K562 (cell line): Measurements from ENCODE around the gene PLEKHG4B. TPM values are rescaled to one million over a fixed set of nuclear protein-coding genes. Genes with fewer than 3 reads are reported as not detected.

Experiments used
- ATAC-seq: fragments of 200-7000 bp; cut with Tn5 transposase; 3 replicates; pipeline ENCODE4 v1.9.1; 2020; ENCODE audit warnings: moderate library complexity
- BruUV-seq: library from RNA; stranded (reverse); fragments of 400-500 nt; replicated peaks from 2 replicates; lab custom pipeline; 2021; lab: Mats Ljungman, UMichigan
- CTCF ChIA-PET: fragments of 300-600 bp; formaldehyde crosslinking; extraction: SDS; loops from one replicate; lab custom pipeline; 2021; ENCODE audit warnings: low intra/inter-chr PET ratio; lab: Yijun Ruan, JAX
- POLR2A ChIA-PET: fragments of 300-600, 350-650 bp; sonication (Branson Sonifier 250); formaldehyde crosslinking; extraction: SDS; loops from one replicate; lab custom pipeline; 2021; ENCODE audit warnings: antibody characterized with exemption, inconsistent platforms; lab: Yijun Ruan, JAX
- DNase-seq, 4 experiments: peaks; one replicate each; pipeline versions ENCODE4 v3.0.0 to v3.0.0-alpha.2; 2011 to 2018; ENCODE audit warnings: low spot score in 3 of 4, mixed read lengths in 3 of 4; ENCODE audit errors: extremely low read depth in 1 of 4
- FAIRE-seq: peaks from 2 replicates; lab custom pipeline; 2011; peaks lifted over from hg19 to GRCh38; lab: Jason Lieb, UNC
- H2AFZ ChIP-seq: 2 replicates; pipeline ENCODE4 v1.6.0; 2011; ENCODE audit warnings: low read depth, low read length, control low read depth, inconsistent platforms
- H3K27ac ChIP-seq: fragments of 200-600 bp; 3 replicates; pipeline ENCODE4 v1.8.0; 2011; ENCODE audit warnings: low read depth, mild to moderate bottlenecking, control low read depth, inconsistent platforms, low read length, moderate library complexity, mixed read lengths; ENCODE audit errors: extremely low read depth
- H3K27me3 ChIP-seq, 2 experiments: fragments of 300-600 bp in 1 of 2; 2 replicates in 1 of 2; 3 replicates in 1 of 2; pipeline versions ENCODE4 v1.6.0 to v1.8.0; 2011; ENCODE audit warnings: inconsistent platforms in 2 of 2, low read length in 2 of 2, mild to moderate bottlenecking in 1 of 2, mixed read lengths in 1 of 2, moderate library complexity in 1 of 2; ENCODE audit not compliant: control insufficient read depth in 2 of 2, insufficient read depth in 2 of 2
- H3K36me3 ChIP-seq: fragments of 300-600 bp; 3 replicates; pipeline ENCODE4 v1.8.0; 2011; ENCODE audit warnings: mild to moderate bottlenecking, low read length, inconsistent platforms; ENCODE audit not compliant: control insufficient read depth, insufficient read depth
- H3K4me1 ChIP-seq, 2 experiments: fragments of 200-600 bp in 1 of 2; replicated peaks in 1 of 2; 2 replicates in 1 of 2; 3 replicates in 1 of 2; pipeline versions ENCODE4 v1.5.1 to v1.8.0; 2011; ENCODE audit warnings: inconsistent platforms in 2 of 2, low read length in 2 of 2, mild to moderate bottlenecking in 1 of 2, mixed read lengths in 1 of 2, moderate library complexity in 1 of 2; ENCODE audit not compliant: control insufficient read depth in 2 of 2, insufficient read depth in 2 of 2
- H3K4me2 ChIP-seq: 2 replicates; pipeline ENCODE4 v1.6.1; 2011; ENCODE audit warnings: low read length, control low read depth, inconsistent platforms, mixed read lengths; ENCODE audit not compliant: insufficient read depth
- H3K4me3 ChIP-seq: fragments of 200-600 bp; sonication (generic), shearing (Covaris generic); 2 replicates; pipeline ENCODE4 v1.5.1; 2016; ENCODE audit warnings: control low read depth, inconsistent platforms
- H3K79me2 ChIP-seq: fragments of 200-600 bp; 3 replicates; pipeline ENCODE4 v1.8.0; 2011; ENCODE audit warnings: low read length, inconsistent platforms; ENCODE audit not compliant: control insufficient read depth, insufficient read depth
- H3K9ac ChIP-seq, 2 experiments: 2 replicates each; pipeline versions ENCODE4 v1.6.0 to v1.6.1; 2011; ENCODE audit warnings: low read depth in 2 of 2, low read length in 2 of 2, control low read depth in 1 of 2, inconsistent platforms in 1 of 2, mild to moderate bottlenecking in 1 of 2, mixed read lengths in 1 of 2; ENCODE audit not compliant: insufficient read depth in 1 of 2
- H3K9me1 ChIP-seq: one replicate; pipeline ENCODE4 v1.6.0; 2011; ENCODE audit warnings: inconsistent platforms, mild to moderate bottlenecking, low read length, moderate library complexity; ENCODE audit not compliant: control insufficient read depth, insufficient read depth
- H3K9me3 ChIP-seq: replicated peaks from 2 replicates; pipeline ENCODE4 v1.5.1; 2011; ENCODE audit warnings: low read depth, low read length, inconsistent platforms; ENCODE audit not compliant: control insufficient read depth, insufficient read depth
- H4K20me1 ChIP-seq: replicated peaks from 2 replicates; pipeline ENCODE4 v1.6.1; 2011; ENCODE audit warnings: low read length, inconsistent platforms, mixed read lengths; ENCODE audit not compliant: control insufficient read depth, insufficient read depth
- FOSL1 ChIP-seq: fragments of 200-800 bp; sonication (Bioruptor generic); conservative IDR thresholded peaks from 2 replicates; pipeline ENCODE4 v1.6.1; 2016; ENCODE audit warnings: missing genetic modification characterization, missing compliant biosample characterization
- HMGN3 ChIP-seq: IDR thresholded peaks from 2 replicates; pipeline ENCODE4 v1.6.1; 2011; ENCODE audit warnings: borderline replicate concordance, low read depth, mild to moderate bottlenecking, mixed read lengths, low read length; ENCODE audit not compliant: insufficient read length; ENCODE audit errors: extremely low read depth
- KAT2B ChIP-seq: IDR thresholded peaks from one replicate; pipeline ENCODE4 v1.6.1; 2012; ENCODE audit warnings: low read depth, mild to moderate bottlenecking, control low read depth, inconsistent platforms, low read length, moderate library complexity
- KAT7 ChIP-seq: sonication (generic); formaldehyde crosslinking; IDR thresholded peaks from 2 replicates; pipeline ENCODE4 v1.8.0; 2022; ENCODE audit warnings: missing genetic modification reagents, mild to moderate bottlenecking, borderline replicate concordance
- NONO ChIP-seq, 2 experiments: fragments of 200-400 bp in 1 of 2; fragments of 450-650 bp in 1 of 2; formaldehyde crosslinking in 1 of 2; IDR thresholded peaks; 2 replicates each; pipeline ENCODE4 v1.6.1; 2017; ENCODE audit warnings: low read depth in 2 of 2, mild to moderate bottlenecking in 2 of 2, moderate library complexity in 2 of 2, low read length in 1 of 2
- SIN3A ChIP-seq, 2 experiments: fragments of 150-350 bp in 1 of 2; IDR thresholded peaks; 2 replicates each; pipeline ENCODE4 v1.6.1; 2011 to 2016; ENCODE audit warnings: borderline replicate concordance in 2 of 2, low read depth in 2 of 2, low read length in 2 of 2, mild to moderate bottlenecking in 2 of 2, moderate library complexity in 2 of 2; ENCODE audit not compliant: control insufficient read depth in 1 of 2
- ZC3H11A ChIP-seq: IDR thresholded peaks from 2 replicates; pipeline ENCODE4 v1.6.1; 2012; ENCODE audit warnings: low read depth, low read length, improper control_type of control experiment
- ZNF707 ChIP-seq: fragments of 250-450 bp; sonication (Bioruptor Pico); conservative IDR thresholded peaks from 2 replicates; pipeline ENCODE4 v1.8.0; 2022; ENCODE audit warnings: inconsistent platforms, mild to moderate bottlenecking, moderate library complexity
- WGBS: fragments of 100-300 bp; shearing (Covaris generic); methylation state at CpG from one replicate; pipeline ENCODE4 v1.1.6; 2016; ENCODE audit warnings: low coverage, mixed read lengths; ENCODE audit not compliant: insufficient coverage; ENCODE audit errors: missing lambda C conversion rate; 5-methylcytosine and 5-hydroxymethylcytosine counted together
- in situ Hi-C: fragments of 300-500 bp; cut with MboI; formaldehyde crosslinking; loops from 4 replicates; pipeline ENCODE4 v1.15.0; 2018; ENCODE audit warnings: inconsistent platforms, mixed read lengths
- intact Hi-C: fragments of 100-400 bp; cut with micrococcal nuclease; formaldehyde crosslinking; loops from 2 replicates; pipeline ENCODE4 v1.14.2; 2022
- polyA plus RNA-seq, 8 experiments: library from polyadenylated mRNA; depleted of rRNA in 4 of 8; stranded (reverse) in 5 of 8; unstranded in 3 of 8; fragments of >200 nt; fragmentation: Nextera tagmentation in 2 of 8; fragmentation: Illumina TruSeq in 1 of 8; extraction: Ambion mirVana in 2 of 8; extraction: Trizol in 1 of 8; gene quantifications; 2 replicates each; pipeline versions ENCODE4 v1.2.1 to v1.2.3, GENCODE V29; 2011 to 2014; ENCODE audit warnings: inconsistent platforms in 1 of 8, missing spikeins in 1 of 8
- total RNA-seq, 7 experiments: library from RNA; depleted of rRNA in 6 of 7; stranded (reverse); fragments of >200 nt in 6 of 7; fragmentation: Illumina TruSeq in 2 of 7; extraction: Trizol in 2 of 7; gene quantifications; 2 replicates each; pipeline versions ENCODE4 v1.2.1 to v1.2.3, GENCODE V29; 2011 to 2021; ENCODE audit warnings: low replicate concordance in 1 of 7
- TF ChIP-seq, protein P1 (sequence below): sonication (generic); formaldehyde crosslinking; IDR thresholded peaks from 2 replicates; pipeline ENCODE4 v1.8.1; 2023; ENCODE audit warnings: mild to moderate bottlenecking, missing genetic modification reagents

PLEKHG4B gene
- total and polyA plus RNA-seq, 9 of the 15 experiments (the other 6 are each of a cell fraction or from before 2014, with no cell fraction given), result 0.02 TPM; not detected in 8

DNA sequence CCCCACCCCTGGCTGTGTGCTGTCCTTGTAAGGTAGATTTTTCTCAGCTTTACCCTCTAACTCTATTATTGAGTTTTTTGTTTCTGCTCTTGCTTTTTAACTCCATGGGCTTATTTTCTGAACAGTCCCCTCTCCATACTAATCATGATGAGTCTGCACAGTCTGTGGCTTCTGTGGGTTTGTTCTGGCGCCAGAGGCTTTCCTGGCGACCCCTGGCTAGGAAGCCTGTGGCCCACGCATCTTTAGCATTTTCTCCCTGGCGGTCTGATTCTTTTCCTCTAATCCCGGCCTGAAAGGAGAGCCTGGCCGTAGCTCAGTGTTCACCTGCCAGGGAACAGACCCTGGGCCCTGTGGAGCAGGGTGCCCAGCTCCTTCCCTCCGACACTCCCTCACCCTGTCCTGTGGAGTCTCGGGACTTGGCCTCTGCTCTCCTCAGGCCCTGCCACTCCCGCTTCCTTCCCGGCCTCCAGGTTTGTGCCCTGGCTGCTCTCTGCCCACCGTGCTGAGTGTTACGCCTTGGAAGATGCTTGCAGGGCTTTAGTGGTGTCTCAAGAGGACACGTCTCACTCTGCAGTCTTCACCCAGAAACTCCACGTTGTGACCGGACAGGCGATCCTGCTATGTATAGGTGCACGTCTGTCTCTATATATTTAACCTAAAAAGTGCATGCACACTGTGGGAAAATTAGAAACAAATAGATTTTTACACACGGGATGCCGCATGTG is 67.6 kb downstream of the PLEKHG4B start (continued):
- TF ChIP-seq NONO (IDR thresholded peaks at IDR 0.05; ENCODE audit: low read depth in 2 of 2, low read length in 1 of 2), result no peak
- TF ChIP-seq SIN3A (IDR thresholded peaks at IDR 0.05; ENCODE audit: borderline replicate concordance in 2 of 2, control insufficient read depth in 1 of 2, low read depth in 2 of 2, low read length in 2 of 2), result no peak

DNA sequence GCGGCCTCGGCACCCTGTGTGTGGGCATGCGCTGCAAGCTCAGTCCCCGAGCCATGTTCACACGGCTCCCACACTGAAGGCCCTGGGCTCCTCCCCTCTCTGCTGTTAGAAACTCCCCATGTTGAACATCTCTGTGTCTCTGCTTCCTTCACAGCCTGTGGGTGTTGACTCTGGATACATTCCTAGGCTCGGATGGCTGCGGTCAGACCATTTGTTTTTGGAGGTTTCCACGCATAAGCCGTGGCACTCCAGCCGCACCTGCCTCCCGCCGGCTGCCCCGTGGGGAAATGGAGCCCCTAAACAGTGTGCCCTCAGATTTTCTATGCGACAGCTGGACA is 68.2 kb downstream of the PLEKHG4B start:
- intact Hi-C loops, result no loop called here
- Histone ChIP-seq H3K4me3 (no peak overlapping the region), H3K9me1 (no peaks in the 10 kb centered on the region), H3K79me2 (no peaks in the 10 kb centered on the region), H3K4me2 (no peak overlapping the region), H3K9ac (no peak overlapping the region), H3K27me3 (peaks cover 47 to 80% of the 10 kb centered on the region in 2 experiments), H3K36me3 (no peaks in the 10 kb centered on the region), H3K4me1 (peaks cover 0 to 7% of the 10 kb centered on the region in 2 experiments; a peak in 1 of 5 replicates), H4K20me1 (peaks cover 7% of the 10 kb centered on the region; the same call in 1 of the 2 replicates), H3K27ac (no peak overlapping the region), H2AFZ (no peak overlapping the region), H3K9me3 (no peaks in the 10 kb centered on the region)
- no peak for DNase-seq
- in situ Hi-C loops, result no loop called here
- FAIRE-seq, result no peak
- 1% methylated on average over 14 of the region's 14 CpGs for WGBS
- ChIA-PET CTCF (no interaction called here), POLR2A (interaction anchor here (1.3 kb wide), 1 partner anchor 8 kb away, joined by 3 read pairs; no protein-coding TSS in a partner anchor)
- no peak for ATAC-seq
- no TSS peak for BruUV-seq
- TF ChIP-seq HMGN3, result no peak
- TF ChIP-seq, protein P1, sequence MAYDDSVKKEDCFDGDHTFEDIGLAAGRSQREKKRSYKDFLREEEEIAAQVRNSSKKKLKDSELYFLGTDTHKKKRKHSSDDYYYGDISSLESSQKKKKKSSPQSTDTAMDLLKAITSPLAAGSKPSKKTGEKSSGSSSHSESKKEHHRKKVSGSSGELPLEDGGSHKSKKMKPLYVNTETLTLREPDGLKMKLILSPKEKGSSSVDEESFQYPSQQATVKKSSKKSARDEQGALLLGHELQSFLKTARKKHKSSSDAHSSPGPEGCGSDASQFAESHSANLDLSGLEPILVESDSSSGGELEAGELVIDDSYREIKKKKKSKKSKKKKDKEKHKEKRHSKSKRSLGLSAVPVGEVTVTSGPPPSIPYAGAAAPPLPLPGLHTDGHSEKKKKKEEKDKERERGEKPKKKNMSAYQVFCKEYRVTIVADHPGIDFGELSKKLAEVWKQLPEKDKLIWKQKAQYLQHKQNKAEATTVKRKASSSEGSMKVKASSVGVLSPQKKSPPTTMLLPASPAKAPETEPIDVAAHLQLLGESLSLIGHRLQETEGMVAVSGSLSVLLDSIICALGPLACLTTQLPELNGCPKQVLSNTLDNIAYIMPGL (CRISPR knock-in tag), result no peak
- no peak for TF ChIP-seq ZNF707 (CRISPR knock-in tag)
- no peak for TF ChIP-seq FOSL1
- no peak for TF ChIP-seq ZC3H11A
- no peak for TF ChIP-seq KAT7 (CRISPR knock-in tag)
- no peak for TF ChIP-seq KAT2B
